Right ventricle myocardium inferior (tissue), 1 donor: ENCODE results near the gene SPATC1L. TPM values are rescaled to one million over a fixed set of nuclear protein-coding genes. Genes with fewer than 3 reads are reported as not detected.

Experiments
- ATAC-seq: fragments of 200-7000 bp; cut with Tn5 transposase; one replicate; pipeline ENCODE4 v1.9.1; 2020; ENCODE audit warnings: mild to moderate bottlenecking, moderate library complexity
- DNase-seq: peaks from one replicate; pipeline ENCODE4 v3.0.0; 2021; ENCODE audit errors: missing footprints
- intact Hi-C: fragments of 100-400 bp; cut with DNase I; formaldehyde crosslinking; loops from one replicate; pipeline ENCODE4 v1.11.0; 2022
- total RNA-seq: library from RNA; stranded (reverse); fragmentation: NEBNext Ultra II Directional; extraction: Animal tissue kit (Norgen Biotek cat#: 25700); gene quantifications from one replicate; pipeline ENCODE4 v1.2.1, GENCODE V29; 2021
- donor health status: DM: no; HTN: yes; CAD: no; lungs with severe emphysema.

SPATC1L gene
- total RNA-seq, 1 donor from 2014 or later = 7.7 TPM

- intact Hi-C loops = no loop called here
- DNase-seq (peak; percentile 67), ATAC-seq (peak; percentile 0)
Measured at GRCh38 chr21:46129846-46130651, 54.2 kb downstream of the SPATC1L start.

- DNase-seq (peak; percentile 60), ATAC-seq (no peak)
- intact Hi-C loops = no loop called here
Measured at GRCh38 chr21:46128933-46129571, 55.2 kb downstream of the SPATC1L start.

GRCh38 chr21:46128106-46128932 lies 55.9 kb downstream of the SPATC1L start:
- ATAC-seq = peak; percentile 49
- intact Hi-C loops = no loop called here
- DNase-seq = peak; percentile 68

- ATAC-seq (no peak), DNase-seq (peak; percentile 50)
- intact Hi-C loops = no loop called here
Measured at GRCh38 chr21:46127239-46128105, 56.8 kb downstream of the SPATC1L start.

GRCh38 chr21:46126309-46127238 lies 57.7 kb downstream of the SPATC1L start:
- ATAC-seq (no peak), DNase-seq (peak; percentile 55)
- intact Hi-C loops = no loop called here

- intact Hi-C loops = no loop called here
- ATAC-seq = no peak
- no peak for DNase-seq
Measured at GRCh38 chr21:46125846-46126301, 58.4 kb downstream of the SPATC1L start.

- no peak for DNase-seq
- intact Hi-C loops = no loop called here
- ATAC-seq = no peak
Measured at GRCh38 chr21:46124926-46125845, 59.1 kb downstream of the SPATC1L start.

- ATAC-seq = no peak
- peak; percentile 64 for DNase-seq
- intact Hi-C loops = no loop called here
Measured at GRCh38 chr21:46124083-46124925, 60.0 kb downstream of the SPATC1L start.

- ATAC-seq (no peak), DNase-seq (peak; percentile 55)
- intact Hi-C loops = no loop called here
Measured at GRCh38 chr21:46122758-46123683, 61.2 kb downstream of the SPATC1L start.

GRCh38 chr21:46122237-46122671 lies 62.0 kb downstream of the SPATC1L start:
- DNase-seq = no peak
- ATAC-seq = no peak
- intact Hi-C loops = no loop called here

- ATAC-seq = no peak
- no peak for DNase-seq
- intact Hi-C loops = no loop called here
Measured at GRCh38 chr21:46121286-46122221, 62.7 kb downstream of the SPATC1L start.

GRCh38 chr21:46120301-46121285 lies 63.7 kb downstream of the SPATC1L start:
- intact Hi-C loops = no loop called here
- ATAC-seq (no peak), DNase-seq (no peak)
